Lower lobe of right lung (tissue), 2 donors: ENCODE results near the gene LMBR1. TPM values are rescaled to one million over a fixed set of nuclear protein-coding genes. Genes with fewer than 3 reads are reported as not detected.

Experiments used
- ATAC-seq, 2 donors: fragments of 200-7000 bp; cut with Tn5 transposase; one replicate each; pipeline ENCODE4 v1.9.1; 2020 to 2022; ENCODE audit warnings: mild to moderate bottlenecking in 2 of 2, moderate library complexity in 2 of 2
- DNase-seq: peaks from one replicate; pipeline ENCODE4 v3.0.0-alpha.2; 2020
- H3K27ac ChIP-seq: fragments of 200-600 bp; one replicate; pipeline ENCODE4 v1.8.0; 2022
- H3K27me3 ChIP-seq: fragments of 200-600 bp; one replicate; pipeline ENCODE4 v1.8.0; 2022; ENCODE audit warnings: low read depth
- H3K36me3 ChIP-seq: fragments of 200-600 bp; one replicate; pipeline ENCODE4 v1.8.0; 2022; ENCODE audit warnings: mild to moderate bottlenecking
- H3K4me1 ChIP-seq: fragments of 200-600 bp; one replicate; pipeline ENCODE4 v1.8.0; 2022
- H3K4me3 ChIP-seq: fragments of 200-600 bp; one replicate; pipeline ENCODE4 v1.8.0; 2022; ENCODE audit warnings: mild to moderate bottlenecking
- H3K9me3 ChIP-seq: fragments of 200-600 bp; one replicate; pipeline ENCODE4 v1.8.0; 2022
- CTCF ChIP-seq: fragments of 200-600 bp; IDR thresholded peaks from one replicate; pipeline ENCODE4 v1.8.0; 2022; ENCODE audit warnings: antibody characterized with exemption, mild to moderate bottlenecking
- intact Hi-C: fragments of 100-400 bp; cut with DNase I; formaldehyde crosslinking; loops from one replicate; pipeline ENCODE4 v1.11.0; 2022
- total RNA-seq: library from RNA; stranded (reverse); fragmentation: NEBNext Ultra II Directional; extraction: Animal tissue kit (Norgen Biotek cat#: 25700); gene quantifications from one replicate; pipeline ENCODE4 v1.2.1, GENCODE V29; 2021
- donor health status: DM: no; HTN: yes; CAD: no; lungs with severe emphysema.

The LMBR1 gene
- total RNA-seq, 1 donor from 2014 or later: 71.1 TPM

- Histone ChIP-seq H3K9me3 (no peaks in the 10 kb centered on the region), H3K36me3 (no peaks in the 10 kb centered on the region), H3K4me3 (no peak overlapping the region), H3K4me1 (no peaks in the 10 kb centered on the region), H3K27ac (no peak overlapping the region), H3K27me3 (no peaks in the 10 kb centered on the region)
- ATAC-seq: no peak
- DNase-seq: no peak
- TF ChIP-seq CTCF: no peak
- intact Hi-C loops: no loop called here
Measured at GRCh38 chr7:156666368-156667109, 226.4 kb downstream of the LMBR1 start.

DNA sequence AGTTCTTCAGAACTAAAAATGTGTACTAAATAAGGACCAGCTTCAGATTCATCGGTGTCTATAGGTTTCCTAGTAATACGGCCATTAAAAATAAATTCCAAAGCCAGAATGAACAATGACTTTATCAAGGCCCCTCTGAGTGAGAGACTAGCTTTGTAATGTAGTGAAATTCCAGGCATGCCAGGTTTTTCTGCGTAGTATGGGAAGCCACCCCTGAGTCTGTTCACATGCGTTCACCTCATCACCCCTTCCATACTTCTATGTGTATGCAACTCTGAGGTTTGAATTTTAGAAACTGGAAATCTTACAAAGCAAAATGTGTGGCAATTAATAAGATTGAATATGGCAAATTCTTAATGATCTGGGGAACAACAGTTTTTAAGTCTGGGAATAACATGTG lies 227.9 kb downstream of the LMBR1 start:
- ATAC-seq (no peak), DNase-seq (no peak)
- Histone ChIP-seq H3K27ac (no peak overlapping the region), H3K4me3 (no peak overlapping the region), H3K4me1 (no peaks in the 10 kb centered on the region), H3K36me3 (no peaks in the 10 kb centered on the region), H3K9me3 (no peaks in the 10 kb centered on the region), H3K27me3 (no peaks in the 10 kb centered on the region)
- TF ChIP-seq CTCF: no peak
- intact Hi-C loops: no loop called here

- ATAC-seq: no peak
- no peaks in the 10 kb centered on the region for H3K27me3 ChIP-seq
- no peaks in the 10 kb centered on the region for H3K36me3 ChIP-seq
- H3K9me3 ChIP-seq: no peaks in the 10 kb centered on the region
- H3K27ac ChIP-seq: no peak overlapping the region
- no peaks in the 10 kb centered on the region for H3K4me1 ChIP-seq
- no peak overlapping the region for H3K4me3 ChIP-seq
- intact Hi-C loops: no loop called here
- DNase-seq: no peak
- no peak for TF ChIP-seq CTCF
Measured at GRCh38 chr7:156662277-156662676, 230.7 kb downstream of the LMBR1 start.

- no peak for TF ChIP-seq CTCF
- intact Hi-C loops: no loop called here
- Histone ChIP-seq H3K4me1 (no peaks in the 10 kb centered on the region), H3K4me3 (no peak overlapping the region), H3K9me3 (no peaks in the 10 kb centered on the region), H3K27me3 (no peaks in the 10 kb centered on the region), H3K27ac (no peak overlapping the region), H3K36me3 (no peaks in the 10 kb centered on the region)
- DNase-seq (no peak), ATAC-seq (no peak)
Measured at GRCh38 chr7:156661637-156662036, 231.3 kb downstream of the LMBR1 start.

GRCh38 chr7:156659961-156660360 lies 233.0 kb downstream of the LMBR1 start:
- ATAC-seq (no peak), DNase-seq (no peak)
- no peaks in the 10 kb centered on the region for H3K27me3 ChIP-seq
- no peaks in the 10 kb centered on the region for H3K36me3 ChIP-seq
- H3K4me1 ChIP-seq: no peaks in the 10 kb centered on the region
- no peak overlapping the region for H3K27ac ChIP-seq
- no peaks in the 10 kb centered on the region for H3K9me3 ChIP-seq
- TF ChIP-seq CTCF: no peak
- intact Hi-C loops: no loop called here
- H3K4me3 ChIP-seq: no peak overlapping the region
